Body of pancreas (tissue), 4 donors: ENCODE measurements around the gene FAM8A1. TPM values are rescaled to one million over a fixed set of nuclear protein-coding genes. Genes with fewer than 3 reads are reported as not detected.
"Not testable (repeated sequence)": the region's sequence is repeated elsewhere in the genome, so short reads cannot be mapped to it uniquely, and the experiment has no call there.

Source experiments
- ATAC-seq: fragments of 150-250 bp; one replicate; pipeline ENCODE4 v1.9.1; 2016
- DNase-seq, 4 donors: peaks; one replicate each; pipeline ENCODE4 v3.0.0-alpha.2; 2019
- H3K27ac ChIP-seq, 4 donors: fragments of 200-600 bp; sonication (generic); 1 replicate in 3 of 4; 2 replicates in 1 of 4; pipeline versions ENCODE4 v1.5.1 to v1.6.1; 2016 to 2019; ENCODE audit warnings: mild to moderate bottlenecking in 1 of 4, mixed read lengths in 1 of 4, moderate library complexity in 1 of 4
- H3K27me3 ChIP-seq, 2 donors: fragments of 200-600 bp; sonication (generic); one replicate each; pipeline ENCODE4 v1.6.0; 2016; ENCODE audit warnings: mild to moderate bottlenecking in 1 of 2
- H3K36me3 ChIP-seq, 2 donors: fragments of 200-600 bp; sonication (generic); replicated peaks in 1 of 2; 2 replicates each; pipeline ENCODE4 v1.5.1; 2016; ENCODE audit warnings: low read depth in 2 of 2; ENCODE audit not compliant: insufficient read depth in 1 of 2
- H3K4me1 ChIP-seq: fragments of 200-600 bp; sonication (generic); one replicate; pipeline ENCODE4 v1.6.0; 2016
- H3K4me3 ChIP-seq, 2 donors: fragments of 200-600 bp; sonication (generic); 1 replicate in 1 of 2; 2 replicates in 1 of 2; pipeline ENCODE4 v1.5.1; 2016 to 2019
- H3K9me3 ChIP-seq, 3 donors: fragments of 200-600 bp; sonication (generic); 1 replicate in 2 of 3; 2 replicates in 1 of 3; pipeline ENCODE4 v1.5.1; 2016
- POLR2A ChIP-seq, 3 donors: fragments of 450-650 bp; IDR thresholded peaks; one replicate each; pipeline ENCODE4 v1.6.1; 2016; ENCODE audit warnings: antibody characterized with exemption in 3 of 3, mild to moderate bottlenecking in 2 of 3
- WGBS, 2 donors: methylation state at CpG; one replicate each; pipeline ENCODE4 v1.1.5; 2017; 5-methylcytosine and 5-hydroxymethylcytosine counted together
- intact Hi-C: fragments of 100-400 bp; cut with DNase I; formaldehyde crosslinking; loops from one replicate; pipeline ENCODE4 v1.15.1; 2023
- total RNA-seq, 2 donors: library from RNA; depleted of rRNA; stranded (reverse); fragments of >200 nt; gene quantifications; one replicate each; pipeline ENCODE4 v1.1.0, GENCODE V29; 2016
- TF ChIP-seq, protein P1 (sequence below), 7 experiments: fragments of 450-650 bp in 4 of 7; fragments of 200-600 bp in 3 of 7; sonication (generic) in 3 of 7; IDR thresholded peaks; one replicate each; pipeline ENCODE4 v1.5.1; 2016 to 2019; ENCODE audit warnings: antibody characterized with exemption in 7 of 7

FAM8A1 gene
- total RNA-seq, 2 donors from 2014 or later = 15.5 to 22.6 TPM

DNA sequence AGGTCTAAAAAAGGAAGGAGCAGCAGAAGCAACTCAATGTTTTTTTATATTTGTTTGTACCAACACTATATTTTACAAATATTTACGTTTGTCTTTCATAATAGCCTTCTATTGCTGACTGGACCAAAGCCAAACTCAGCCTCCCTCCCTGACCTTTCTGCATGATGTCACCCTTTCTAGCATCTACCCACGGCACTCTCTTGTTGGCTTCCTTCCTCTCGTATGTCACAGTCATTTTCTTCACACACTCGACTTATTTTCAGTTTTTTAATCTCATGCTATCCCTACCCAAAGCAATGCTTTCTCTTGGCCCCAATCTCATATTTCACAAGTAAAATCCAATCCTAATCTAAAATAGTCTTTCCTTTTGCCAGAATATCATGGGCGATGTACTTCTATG, 16.3 kb upstream of the FAM8A1 start:
- intact Hi-C loops = no loop called here
- no peaks in the 10 kb centered on the region for H3K9me3 ChIP-seq
- DNase-seq (peak in 3 of 4 donors; percentile 6 to 29 (median 18)), ATAC-seq (no peak)
- H3K4me3 ChIP-seq = no peak overlapping the region
- peaks cover 5% of the 10 kb centered on the region for H3K4me1 ChIP-seq
- TF ChIP-seq, protein P1, sequence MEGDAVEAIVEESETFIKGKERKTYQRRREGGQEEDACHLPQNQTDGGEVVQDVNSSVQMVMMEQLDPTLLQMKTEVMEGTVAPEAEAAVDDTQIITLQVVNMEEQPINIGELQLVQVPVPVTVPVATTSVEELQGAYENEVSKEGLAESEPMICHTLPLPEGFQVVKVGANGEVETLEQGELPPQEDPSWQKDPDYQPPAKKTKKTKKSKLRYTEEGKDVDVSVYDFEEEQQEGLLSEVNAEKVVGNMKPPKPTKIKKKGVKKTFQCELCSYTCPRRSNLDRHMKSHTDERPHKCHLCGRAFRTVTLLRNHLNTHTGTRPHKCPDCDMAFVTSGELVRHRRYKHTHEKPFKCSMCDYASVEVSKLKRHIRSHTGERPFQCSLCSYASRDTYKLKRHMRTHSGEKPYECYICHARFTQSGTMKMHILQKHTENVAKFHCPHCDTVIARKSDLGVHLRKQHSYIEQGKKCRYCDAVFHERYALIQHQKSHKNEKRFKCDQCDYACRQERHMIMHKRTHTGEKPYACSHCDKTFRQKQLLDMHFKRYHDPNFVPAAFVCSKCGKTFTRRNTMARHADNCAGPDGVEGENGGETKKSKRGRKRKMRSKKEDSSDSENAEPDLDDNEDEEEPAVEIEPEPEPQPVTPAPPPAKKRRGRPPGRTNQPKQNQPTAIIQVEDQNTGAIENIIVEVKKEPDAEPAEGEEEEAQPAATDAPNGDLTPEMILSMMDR (IDR thresholded peaks at IDR 0.05) = no peak
- TF ChIP-seq POLR2A (IDR thresholded peaks at IDR 0.05) = no peak
- H3K27ac ChIP-seq = peak overlapping the region in 3 of 4 donors; percentile 33 to 59 (median 41)
- H3K27me3 ChIP-seq = no peaks in the 10 kb centered on the region
- 14 to 19% methylated on average over 5 of the region's 5 CpGs for WGBS, 2 donors
- H3K36me3 ChIP-seq = no peaks in the 10 kb centered on the region

DNA sequence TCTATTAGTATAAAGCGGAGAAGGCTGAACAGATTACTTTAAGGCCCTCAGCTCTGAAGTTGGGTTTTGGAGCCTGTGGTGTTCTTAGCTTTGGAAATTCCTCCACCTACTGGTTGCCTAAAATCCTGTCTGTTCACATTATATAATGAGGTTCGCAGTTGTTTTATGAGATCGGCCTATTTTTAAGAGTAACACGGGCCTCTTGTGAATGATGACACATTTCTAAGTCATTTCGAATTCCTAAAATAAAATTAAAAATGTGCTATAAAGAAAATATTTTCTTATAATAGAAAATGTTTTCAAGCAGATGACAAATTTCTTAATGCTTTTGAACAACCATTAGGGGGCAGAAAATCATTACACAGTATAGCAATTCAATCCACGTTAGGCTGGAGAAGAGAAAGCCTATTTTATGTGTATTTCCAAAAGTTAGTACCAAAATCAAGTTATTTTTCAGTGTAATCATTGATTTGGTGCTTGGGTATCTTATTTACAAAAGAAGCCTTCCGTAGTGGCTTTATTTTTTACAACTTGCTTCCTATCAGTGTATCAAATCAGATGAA, 15.8 kb upstream of the FAM8A1 start:
- ATAC-seq (peak; percentile 79), DNase-seq (peak; percentile 33 to 58 (median 42))
- Histone ChIP-seq H3K27me3 (no peaks in the 10 kb centered on the region), H3K4me3 (no peak overlapping the region), H3K4me1 (peaks cover 5% of the 10 kb centered on the region), H3K27ac (peak overlapping the region in 3 of 4 donors; percentile 33 to 59 (median 41)), H3K36me3 (no peaks in the 10 kb centered on the region), H3K9me3 (no peaks in the 10 kb centered on the region)
- intact Hi-C loops = no loop called here
- 2 to 3% methylated on average over 7 of the region's 7 CpGs for WGBS, 2 donors
- TF ChIP-seq POLR2A (IDR thresholded peaks at IDR 0.05) = no peak
- TF ChIP-seq, protein P1 (IDR thresholded peaks at IDR 0.05) = peak; percentile 60 to 97 (median 86)

DNA sequence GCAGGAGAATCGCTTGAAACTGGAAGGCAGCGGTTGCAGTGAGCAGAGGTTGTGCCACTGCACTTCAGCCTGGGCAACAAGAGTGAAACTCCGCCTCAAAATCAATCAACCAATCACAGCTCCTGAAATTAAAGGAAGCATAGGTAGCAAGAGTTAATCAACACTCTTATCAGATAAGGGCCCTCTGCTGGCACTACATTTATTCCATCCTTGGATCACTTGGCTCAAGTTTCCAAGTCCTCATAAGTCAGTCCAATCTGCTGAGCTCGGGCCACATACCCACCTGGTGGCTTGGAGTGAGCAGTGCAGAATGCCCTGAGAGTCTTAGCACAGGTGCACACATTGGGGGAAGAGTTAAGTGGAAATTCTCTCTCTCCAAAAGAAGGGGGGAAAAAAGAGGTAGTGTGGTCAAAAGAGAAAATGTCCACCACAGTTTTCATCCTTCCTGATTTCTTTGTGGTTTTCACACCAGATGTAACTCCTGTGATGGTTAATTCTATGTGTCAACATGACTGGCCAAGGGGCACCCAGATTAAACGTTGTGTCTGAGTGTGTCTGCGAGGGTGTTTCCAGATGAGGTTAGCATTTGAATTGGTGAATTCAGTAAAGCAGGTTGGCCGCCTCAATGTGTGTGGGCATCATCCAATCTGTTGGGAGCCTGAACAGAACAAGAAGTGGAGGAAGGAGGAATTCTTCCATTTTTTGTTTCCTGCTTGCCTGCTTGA, 14.2 kb upstream of the FAM8A1 start:
- Histone ChIP-seq H3K27ac (no peak overlapping the region), H3K27me3 (no peaks in the 10 kb centered on the region), H3K36me3 (no peaks in the 10 kb centered on the region), H3K4me1 (peaks cover 5% of the 10 kb centered on the region), H3K9me3 (no peaks in the 10 kb centered on the region), H3K4me3 (no peak overlapping the region)
- peak in 3 of 4 donors; percentile 17 to 26 (median 19) for DNase-seq
- TF ChIP-seq POLR2A (IDR thresholded peaks at IDR 0.05) = no peak
- TF ChIP-seq, protein P1 (IDR thresholded peaks at IDR 0.05) = peak in 5 of 7 experiments; percentile 12 to 35 (median 28)
- intact Hi-C loops = loop anchor here (5.0 kb wide), 1 partner anchor 424 kb away; no protein-coding TSS in a partner anchor
- ATAC-seq = peak; percentile 21
- 56 to 68% methylated on average over 7 of the region's 7 CpGs for WGBS, 2 donors

DNA sequence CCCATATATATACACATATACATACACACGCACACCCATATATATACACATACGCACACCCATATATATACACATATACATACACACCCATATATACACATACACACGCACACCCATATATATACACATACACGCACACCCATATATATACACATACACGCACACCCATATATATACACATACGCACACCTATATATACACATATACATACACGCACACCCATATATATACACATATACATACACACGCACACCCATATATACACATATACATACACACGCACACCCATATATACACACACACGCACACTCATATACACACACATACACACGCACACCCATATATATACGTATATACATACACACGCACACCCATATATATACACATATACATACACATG, 13.5 kb upstream of the FAM8A1 start:
- WGBS, 2 donors = 82 to 84% methylated on average over 13 of the region's 13 CpGs

DNA sequence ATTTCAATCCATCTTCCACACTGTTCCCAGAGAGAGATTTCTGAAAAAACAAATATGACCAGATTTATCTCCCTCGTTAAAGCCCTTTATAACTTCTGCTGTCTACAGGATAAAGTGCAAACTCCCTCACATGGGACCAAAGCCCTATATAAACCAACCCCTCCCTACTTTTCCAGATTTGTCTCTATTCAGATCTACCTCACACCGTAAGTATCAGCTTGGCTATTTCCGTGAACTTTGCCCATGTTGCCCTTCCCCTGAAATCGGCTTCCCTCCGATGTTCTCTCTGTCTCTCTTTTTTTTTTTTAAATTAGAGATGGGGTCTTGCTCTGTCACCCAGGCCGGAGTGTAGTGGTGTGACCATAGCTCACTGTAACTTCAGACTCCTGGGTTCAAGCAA, 12.1 kb upstream of the FAM8A1 start:
- no peak for TF ChIP-seq POLR2A (IDR thresholded peaks at IDR 0.05)
- TF ChIP-seq, protein P1 (IDR thresholded peaks at IDR 0.05) = no peak
- H3K4me3 ChIP-seq = no peak overlapping the region

More for the DNA sequence above, 13.5 kb upstream of the FAM8A1 start:
- intact Hi-C loops = loop anchor here (5.0 kb wide), 1 partner anchor 424 kb away; no protein-coding TSS in a partner anchor
- not testable (repeated sequence) for ATAC-seq, H3K4me1 ChIP-seq, H3K36me3 ChIP-seq, DNase-seq, H3K27me3 ChIP-seq, H3K9me3 ChIP-seq, H3K4me3 ChIP-seq, H3K27ac ChIP-seq

More for the DNA sequence above, 12.1 kb upstream of the FAM8A1 start:
- intact Hi-C loops = loop anchor here (5.0 kb wide), 1 partner anchor 426 kb away; no protein-coding TSS in a partner anchor
- ATAC-seq (no peak), DNase-seq (no peak)
- H3K27ac ChIP-seq = no peak overlapping the region
- H3K27me3 ChIP-seq = no peaks in the 10 kb centered on the region
- WGBS, 2 donors = 56 to 64% methylated on average over 6 of the region's 6 CpGs
- no peaks in the 10 kb centered on the region for H3K36me3 ChIP-seq
- no peaks in the 10 kb centered on the region for H3K9me3 ChIP-seq
- H3K4me1 ChIP-seq = peaks cover 5% of the 10 kb centered on the region
